WERI-Rb-1 (cell line): Measurements from ENCODE around the gene DUOX2.

Experiments
- DNase-seq: peaks from one replicate; pipeline ENCODE4 v3.0.0-alpha.2; 2020
- H3K27ac ChIP-seq: fragments of 250-450 bp; sonication (Bioruptor Pico); 2 replicates; pipeline ENCODE4 v1.5.1; 2020; ENCODE audit warnings: mild to moderate bottlenecking, moderate library complexity
- H3K27me3 ChIP-seq: fragments of 250-450 bp; sonication (Bioruptor Pico); 2 replicates; pipeline ENCODE4 v1.5.1; 2021; ENCODE audit warnings: mild to moderate bottlenecking, low read depth, moderate library complexity; ENCODE audit not compliant: insufficient read depth, severe bottlenecking
- H3K36me3 ChIP-seq: fragments of 250-450 bp; sonication (Bioruptor Pico); 2 replicates; pipeline ENCODE4 v1.5.1; 2020; ENCODE audit warnings: mild to moderate bottlenecking, moderate library complexity
- H3K4me3 ChIP-seq: 2 replicates; pipeline ENCODE4 v1.5.1; 2011; ENCODE audit warnings: low read depth, mild to moderate bottlenecking, control low read depth, low read length
- H3K9me3 ChIP-seq: fragments of 250-450 bp; sonication (Bioruptor Pico); 2 replicates; pipeline ENCODE4 v1.5.1; 2021; ENCODE audit warnings: mild to moderate bottlenecking, moderate library complexity; ENCODE audit not compliant: severe bottlenecking
- CTCF ChIP-seq: IDR thresholded peaks from 2 replicates; pipeline ENCODE4 v1.5.1; 2011; ENCODE audit warnings: low read depth, mild to moderate bottlenecking, control low read depth, inconsistent platforms, low read length

Gene DUOX2

GRCh38 chr15:45132844-45133560 lies 19.0 kb upstream of the DUOX2 start:
- TF ChIP-seq CTCF: no peak
- Histone ChIP-seq H3K27me3 (no peaks in the 10 kb centered on the region), H3K36me3 (no peaks in the 10 kb centered on the region), H3K27ac (no peak overlapping the region), H3K4me3 (no peak overlapping the region), H3K9me3 (no peaks in the 10 kb centered on the region)
- no peak for DNase-seq

GRCh38 chr15:45131510-45131909 lies 17.5 kb upstream of the DUOX2 start:
- Histone ChIP-seq H3K9me3 (no peaks in the 10 kb centered on the region), H3K27me3 (no peaks in the 10 kb centered on the region), H3K36me3 (no peaks in the 10 kb centered on the region), H3K4me3 (no peak overlapping the region), H3K27ac (no peak overlapping the region)
- no peak for TF ChIP-seq CTCF
- DNase-seq: no peak

GRCh38 chr15:45130291-45131000 lies 16.5 kb upstream of the DUOX2 start:
- Histone ChIP-seq H3K27ac (no peak overlapping the region), H3K36me3 (no peaks in the 10 kb centered on the region), H3K4me3 (no peak overlapping the region), H3K9me3 (no peaks in the 10 kb centered on the region), H3K27me3 (no peaks in the 10 kb centered on the region)
- DNase-seq: no peak
- TF ChIP-seq CTCF: no peak

GRCh38 chr15:45129651-45130129 lies 15.7 kb upstream of the DUOX2 start, which contains the start of the genes DUOX1 and DUOXA1:
TSS of gene DUOX1 (plus strand) at chr15:45129994. CDS start at chr15:45131967, 1,973 bp downstream.
TSS of gene DUOXA1 (minus strand) at chr15:45129879. CDS start at chr15:45123014, 6,865 bp downstream.
- H3K36me3 ChIP-seq: no peaks in the 10 kb centered on the region
- H3K27me3 ChIP-seq: no peaks in the 10 kb centered on the region
- no peak within 1 kb of the TSS for H3K4me3 ChIP-seq
- H3K27ac ChIP-seq: no peak within 1 kb of the TSS
- no peak for TF ChIP-seq CTCF
- H3K9me3 ChIP-seq: no peaks in the 10 kb centered on the region
- DNase-seq: no peak

- H3K4me3 ChIP-seq: no peak overlapping the region
- H3K27me3 ChIP-seq: no peaks in the 10 kb centered on the region
- H3K27ac ChIP-seq: no peak overlapping the region
These were observed 15.1 kb upstream of the DUOX2 start for GRCh38 chr15:45128971-45129639.

More at GRCh38 chr15:45128971-45129639, 15.1 kb upstream of the DUOX2 start:
- Histone ChIP-seq H3K36me3 (no peaks in the 10 kb centered on the region), H3K9me3 (no peaks in the 10 kb centered on the region)
- TF ChIP-seq CTCF: no peak
- DNase-seq: no peak
